Epithelial cell of proximal tubule (primary cell): ENCODE results near the gene PARP15. TPM values are rescaled to one million over a fixed set of nuclear protein-coding genes. Genes with fewer than 3 reads are reported as not detected.
"Not testable (repeated sequence)": the region's sequence is repeated elsewhere in the genome, so short reads cannot be mapped to it uniquely, and the experiment has no call there.

Experiments used
- DNase-seq: peaks from one replicate; pipeline ENCODE4 v3.0.0-alpha.2; 2011; ENCODE audit warnings: low read depth
- H3K4me3 ChIP-seq: 2 replicates; pipeline ENCODE4 v1.5.1; 2011; ENCODE audit warnings: low read depth, mild to moderate bottlenecking, low read length
- CTCF ChIP-seq: conservative IDR thresholded peaks from 2 replicates; pipeline ENCODE4 v1.5.1; 2012; ENCODE audit warnings: low read depth, mild to moderate bottlenecking, low read length
- total RNA-seq: library from RNA; depleted of rRNA; stranded (reverse); fragments of >200 nt; gene quantifications from 2 replicates; pipeline ENCODE4 v1.2.3, GENCODE V29; 2015

Gene PARP15
- total RNA-seq, 1 donor from 2014 or later: not detected

DNA sequence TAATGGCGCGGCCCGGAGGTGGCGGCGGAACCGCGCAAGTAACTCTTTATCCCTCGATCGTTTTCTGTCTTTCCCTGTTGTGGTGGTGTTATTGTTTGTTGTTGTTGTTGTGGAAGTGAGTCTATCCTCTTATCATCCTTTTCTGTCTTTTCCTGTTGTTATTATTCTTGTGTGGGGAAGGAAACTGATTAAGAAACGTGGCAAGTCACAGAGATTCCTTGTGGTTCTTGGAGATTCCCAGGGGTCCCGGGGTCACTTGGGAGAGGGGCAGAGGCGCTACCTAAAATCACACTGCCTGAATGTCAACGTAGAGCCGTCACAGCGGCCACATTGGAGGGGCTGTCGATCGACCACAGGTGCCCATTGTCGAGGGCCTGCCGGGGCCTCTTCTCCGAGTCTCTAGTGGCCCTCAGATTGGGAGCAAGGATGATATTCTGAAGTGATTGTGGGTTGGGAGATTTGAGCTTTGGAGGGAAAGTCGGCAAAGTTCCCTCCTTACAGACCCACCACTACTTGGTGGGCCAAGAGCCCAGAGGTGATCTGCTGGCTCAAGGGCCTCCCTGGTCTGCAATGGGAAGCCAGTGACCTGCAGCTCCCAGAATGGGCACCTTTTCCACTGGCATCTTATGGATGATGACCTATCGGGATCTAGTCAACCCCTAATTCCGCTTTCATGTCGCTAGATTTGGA, 104.0 kb downstream of the PARP15 start:
- TF ChIP-seq CTCF: no peak
- DNase-seq: no peak
- peak overlapping the region; percentile 89 for H3K4me3 ChIP-seq

GRCh38 chr3:122681974-122682409, 104.5 kb downstream of the PARP15 start:
- no peak for TF ChIP-seq CTCF
- DNase-seq: no peak
- H3K4me3 ChIP-seq: peak overlapping the region; percentile 89

DNA sequence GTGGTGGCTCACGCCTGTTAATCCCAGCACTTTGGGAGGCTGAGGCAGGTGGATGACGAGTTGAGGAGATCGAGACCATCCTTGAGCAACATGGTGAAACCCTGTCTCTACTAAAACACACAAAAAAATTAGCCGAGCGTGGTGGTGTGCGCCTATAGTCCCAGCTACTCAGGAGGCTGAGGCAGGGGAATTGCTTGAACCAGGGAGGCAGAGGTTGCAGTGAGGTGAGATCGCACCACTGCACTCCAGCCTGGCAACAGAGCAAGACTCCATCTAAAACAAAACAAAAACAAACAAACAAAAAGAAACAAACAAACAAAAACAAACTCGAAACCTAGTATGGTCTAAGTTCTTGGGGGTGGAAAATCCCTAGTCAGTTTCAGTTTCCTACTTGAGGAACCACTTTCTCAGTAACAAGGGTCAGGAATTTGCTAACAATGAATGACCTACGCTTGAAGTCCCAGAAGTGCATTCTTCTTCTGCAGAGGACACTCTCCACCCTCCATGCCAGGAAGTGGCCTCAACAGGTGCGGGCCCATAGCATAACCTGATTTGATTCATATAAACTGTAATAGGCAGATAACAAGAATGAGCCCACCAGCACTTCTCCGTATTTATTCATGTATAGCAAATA, 105.4 kb downstream of the PARP15 start:
- not testable (repeated sequence) for H3K4me3 ChIP-seq, DNase-seq

GRCh38 chr3:122687298-122687697, 109.8 kb downstream of the PARP15 start:
- no peak overlapping the region for H3K4me3 ChIP-seq
- TF ChIP-seq CTCF: no peak
- no peak for DNase-seq

Other genes with a start within 250 kb of the PARP15 start
- 40.7 and 43.2 TPM in 2 replicates for gene MIX23, start 194.4 kb upstream of the PARP15 start, total RNA-seq
- gene FAM162A, start 193.5 kb upstream of the PARP15 start, total RNA-seq: 17.6 and 31.2 TPM in 2 replicates
- gene WDR5B, start 161.6 kb upstream of the PARP15 start, total RNA-seq: 1.3 and 3.2 TPM in 2 replicates
- gene KPNA1, start 62.7 kb upstream of the PARP15 start, total RNA-seq: 14.8 and 17.9 TPM in 2 replicates
- 12.6 and 16.9 TPM in 2 replicates for gene PARP9, start 13.3 kb upstream of the PARP15 start, total RNA-seq
- 22.8 and 23.9 TPM in 2 replicates for gene DTX3L, start 13.3 kb upstream of the PARP15 start, total RNA-seq
- gene PARP14, start 103.2 kb downstream of the PARP15 start, total RNA-seq: 27.7 and 52.2 TPM in 2 replicates
- gene HSPBAP1, start 216.2 kb downstream of the PARP15 start, total RNA-seq: 5.0 and 5.1 TPM in 2 replicates
- 10.3 and 12.2 TPM in 2 replicates for gene SLC49A4, start 217.4 kb downstream of the PARP15 start, total RNA-seq